CD4-positive, alpha-beta memory T cell (primary cell): ENCODE measurements around the gene EXOG. TPM values are rescaled to one million over a fixed set of nuclear protein-coding genes. Genes with fewer than 3 reads are reported as not detected.

ENCODE experiments used
- CTCF ChIA-PET: fragments of 350-600 bp; sonication (Branson Sonifier 250); formaldehyde crosslinking; loops from one replicate; lab custom pipeline; 2021; ENCODE audit warnings: inconsistent platforms; ENCODE audit not compliant: partially characterized antibody; lab: Charles Lee
- POLR2A ChIA-PET: fragments of 350-600 bp; sonication (Branson Sonifier 250); formaldehyde crosslinking; loops from one replicate; lab custom pipeline; 2021; ENCODE audit not compliant: partially characterized antibody; lab: Charles Lee
- DNase-seq, 5 donors: peaks; one replicate each; pipeline versions ENCODE4 v3.0.0 to v3.0.0-alpha.2; 2020 to 2022; ENCODE audit warnings: mixed read lengths in 1 of 5
- H3K27ac ChIP-seq: one replicate; pipeline ENCODE4 v1.7.0; 2013; ENCODE audit warnings: low read depth, low read length
- H3K27me3 ChIP-seq: 2 replicates; pipeline ENCODE4 v1.7.0; 2013; ENCODE audit warnings: mild to moderate bottlenecking, low read length, moderate library complexity; ENCODE audit not compliant: insufficient read depth
- H3K36me3 ChIP-seq: 2 replicates; pipeline ENCODE4 v1.7.0; 2013; ENCODE audit warnings: mild to moderate bottlenecking, low read length, moderate library complexity; ENCODE audit not compliant: insufficient read depth
- H3K4me1 ChIP-seq: 2 replicates; pipeline ENCODE4 v1.7.0; 2013; ENCODE audit warnings: mild to moderate bottlenecking, low read length, moderate library complexity; ENCODE audit not compliant: insufficient read depth
- H3K4me3 ChIP-seq, 2 donors: one replicate each; pipeline ENCODE4 v1.7.0; 2013; ENCODE audit warnings: low read length in 2 of 2, mild to moderate bottlenecking in 1 of 2
- H3K9me3 ChIP-seq, 2 donors: one replicate each; pipeline ENCODE4 v1.7.0; 2013; ENCODE audit warnings: low read length in 2 of 2, control low read depth in 1 of 2; ENCODE audit not compliant: control insufficient read depth in 1 of 2
- H3K27ac Mint-ChIP-seq, 7 donors: one replicate each; pipeline ENCODE4 v1.8.0; 2020 to 2021; ENCODE audit warnings: mixed read lengths in 7 of 7, mild to moderate bottlenecking in 6 of 7, inconsistent platforms in 3 of 7, moderate library complexity in 3 of 7
- H3K27me3 Mint-ChIP-seq, 2 donors: one replicate each; pipeline ENCODE4 v1.8.0; 2020 to 2021; ENCODE audit warnings: mixed read lengths in 2 of 2
- H3K36me3 Mint-ChIP-seq, 2 donors: one replicate each; pipeline ENCODE4 v1.8.0; 2020 to 2021; ENCODE audit warnings: mixed read lengths in 2 of 2, inconsistent platforms in 1 of 2, mild to moderate bottlenecking in 1 of 2
- H3K4me1 Mint-ChIP-seq, 4 donors: one replicate each; pipeline ENCODE4 v1.8.0; 2020 to 2021; ENCODE audit warnings: mixed read lengths in 4 of 4, mild to moderate bottlenecking in 1 of 4
- H3K4me3 Mint-ChIP-seq, 8 donors: one replicate each; pipeline ENCODE4 v1.8.0; 2020 to 2021; ENCODE audit warnings: mixed read lengths in 8 of 8, mild to moderate bottlenecking in 7 of 8, moderate library complexity in 6 of 8, inconsistent platforms in 3 of 8
- H3K9me3 Mint-ChIP-seq, 8 donors: one replicate each; pipeline ENCODE4 v1.8.0; 2020 to 2021; ENCODE audit warnings: mixed read lengths in 8 of 8, mild to moderate bottlenecking in 5 of 8, inconsistent platforms in 3 of 8, moderate library complexity in 1 of 8
- intact Hi-C: fragments of 100-400 bp; cut with micrococcal nuclease; formaldehyde crosslinking; loops from one replicate; pipeline ENCODE4 v1.15.1; 2023
- polyA plus RNA-seq, 2 donors: library from polyadenylated mRNA; unstranded; fragments of 300-500 nt; fragmentation: Illumina TruSeq; gene quantifications; one replicate each; pipeline ENCODE4 v1.2.3, GENCODE V29; 2021
- total RNA-seq, 2 experiments: library from RNA; stranded (reverse); gene quantifications; one replicate each; pipeline ENCODE4 v1.2.3, GENCODE V29; 2021

Gene EXOG
- total and polyA plus RNA-seq, 4 experiments from 2014 or later, result 2.6 to 33.3 (median 21.4) TPM

DNA sequence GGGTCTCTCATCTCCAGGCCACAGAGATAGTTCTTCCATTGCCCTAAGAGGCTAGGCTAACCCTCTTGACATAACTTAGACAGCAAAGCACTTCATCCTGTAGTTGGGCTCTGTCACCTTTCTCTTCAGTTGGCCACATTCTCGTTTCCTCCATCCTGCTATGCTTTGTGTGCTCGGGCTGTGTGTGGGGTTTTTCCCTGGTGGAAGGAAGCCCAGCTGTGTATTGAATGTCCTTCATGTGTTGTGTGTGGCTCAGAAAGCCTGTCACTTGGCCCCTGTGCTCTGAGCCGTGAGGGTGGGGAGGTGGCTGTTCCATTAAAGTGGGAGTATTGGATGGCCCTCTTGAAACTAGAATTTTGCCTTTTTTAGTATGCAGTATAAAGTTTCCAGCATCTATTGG lies 8.8 kb upstream of the EXOG start:
- no peak for DNase-seq
- Mint-ChIP-seq H3K9me3 (no peaks in the 10 kb centered on the region), H3K36me3 (peaks cover 17 to 18% of the 10 kb centered on the region in 2 donors), H3K4me3 (no peak overlapping the region), H3K4me1 (peaks cover 0 to 2% (median 0%) of the 10 kb centered on the region in 4 donors), H3K27me3 (no peaks in the 10 kb centered on the region), H3K27ac (peak overlapping the region in 1 of 7 donors; percentile 68)
- no peaks in the 10 kb centered on the region for H3K9me3 ChIP-seq
- H3K27me3 ChIP-seq, result no peaks in the 10 kb centered on the region
- intact Hi-C loops, result no loop called here
- CTCF ChIA-PET, result interaction anchor here (1.2 to 3.9 kb wide), 2 partner anchors 34 to 141 kb away, joined by 6 to 15 read pairs; partner anchors contain the start of gene XYLB
- peaks cover 8% of the 10 kb centered on the region for H3K36me3 ChIP-seq
- H3K4me1 ChIP-seq, result no peaks in the 10 kb centered on the region
- no peak overlapping the region for H3K27ac ChIP-seq
- no peak overlapping the region for H3K4me3 ChIP-seq
- POLR2A ChIA-PET, result no interaction called here

DNA sequence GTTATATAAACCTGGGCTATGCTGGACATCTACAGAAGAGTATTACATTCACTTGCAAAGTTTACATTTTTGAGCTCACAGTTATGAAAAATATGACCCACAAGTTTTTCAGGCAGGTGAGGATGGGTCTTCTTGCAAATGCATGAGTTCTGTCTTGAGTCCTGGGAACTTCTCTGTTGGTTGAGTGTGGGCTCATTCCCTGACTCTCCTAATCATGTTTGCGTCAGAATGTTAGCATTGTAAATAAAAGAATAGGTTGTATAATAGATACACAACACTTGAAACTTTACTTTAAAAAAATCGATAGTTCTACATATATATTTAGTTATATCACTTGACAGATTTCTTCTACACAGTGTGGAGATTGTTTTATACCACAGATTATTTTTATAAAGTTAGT lies 7.2 kb upstream of the EXOG start:
- Mint-ChIP-seq H3K27me3 (no peaks in the 10 kb centered on the region), H3K9me3 (no peaks in the 10 kb centered on the region), H3K36me3 (peaks cover 4 to 5% of the 10 kb centered on the region in 2 donors), H3K4me3 (no peak overlapping the region), H3K4me1 (peaks cover 0 to 2% (median 0%) of the 10 kb centered on the region in 4 donors), H3K27ac (no peak overlapping the region)
- Histone ChIP-seq H3K36me3 (no peaks in the 10 kb centered on the region), H3K4me3 (no peak overlapping the region), H3K4me1 (no peaks in the 10 kb centered on the region), H3K9me3 (no peaks in the 10 kb centered on the region), H3K27ac (no peak overlapping the region), H3K27me3 (no peaks in the 10 kb centered on the region)
- ChIA-PET POLR2A (no interaction called here), CTCF (interaction anchor here (0.9 to 3.9 kb wide), 3 partner anchors 32 to 167 kb away, joined by 3 to 15 read pairs (median 3); no protein-coding TSS in a partner anchor)
- DNase-seq, result no peak
- intact Hi-C loops, result no loop called here

DNA sequence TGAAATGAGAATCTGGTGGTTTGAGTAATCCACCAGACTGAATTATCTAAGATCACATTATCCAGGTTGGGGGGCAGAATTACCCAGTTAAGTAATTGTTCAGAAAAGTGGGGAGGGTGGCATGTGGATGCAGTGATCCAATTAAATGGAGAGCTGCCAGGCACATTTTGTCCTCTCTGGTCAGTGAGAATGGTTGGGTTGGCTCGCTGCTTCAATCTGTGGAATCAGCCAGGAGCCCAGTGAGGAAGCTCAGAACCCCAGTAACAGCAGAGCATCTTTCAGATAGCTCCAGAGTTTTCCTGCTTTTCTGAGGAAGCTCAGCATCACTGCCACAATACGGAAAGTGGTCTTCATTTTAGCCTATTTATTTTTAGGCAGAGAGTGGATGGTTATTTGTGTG lies 6.4 kb upstream of the EXOG start:
- Histone ChIP-seq H3K27ac (no peak overlapping the region), H3K4me1 (no peaks in the 10 kb centered on the region), H3K9me3 (no peaks in the 10 kb centered on the region), H3K36me3 (no peaks in the 10 kb centered on the region), H3K27me3 (no peaks in the 10 kb centered on the region), H3K4me3 (no peak overlapping the region)
- CTCF ChIA-PET, result interaction anchor here (0.9 to 3.9 kb wide), 6 partner anchors 10 to 166 kb away, joined by 3 to 15 read pairs (median 3); no protein-coding TSS in a partner anchor
- no peaks in the 10 kb centered on the region for H3K9me3 Mint-ChIP-seq
- H3K36me3 Mint-ChIP-seq, result peaks cover 3 to 5% of the 10 kb centered on the region in 2 donors
- peaks cover 0 to 2% (median 0%) of the 10 kb centered on the region in 4 donors for H3K4me1 Mint-ChIP-seq
- no peak for DNase-seq
- no peaks in the 10 kb centered on the region for H3K27me3 Mint-ChIP-seq
- peak overlapping the region in 2 of 7 donors; percentile 1 to 69 for H3K27ac Mint-ChIP-seq
- intact Hi-C loops, result loop anchor here (10.0 kb wide), 2 partner anchors 355 to 895 kb away; partner anchors contain the start of gene SLC25A38
- POLR2A ChIA-PET, result interaction anchor here (0.9 kb wide), 1 partner anchor 325 kb away, joined by 4 read pairs; no protein-coding TSS in a partner anchor
- H3K4me3 Mint-ChIP-seq, result no peak overlapping the region

DNA sequence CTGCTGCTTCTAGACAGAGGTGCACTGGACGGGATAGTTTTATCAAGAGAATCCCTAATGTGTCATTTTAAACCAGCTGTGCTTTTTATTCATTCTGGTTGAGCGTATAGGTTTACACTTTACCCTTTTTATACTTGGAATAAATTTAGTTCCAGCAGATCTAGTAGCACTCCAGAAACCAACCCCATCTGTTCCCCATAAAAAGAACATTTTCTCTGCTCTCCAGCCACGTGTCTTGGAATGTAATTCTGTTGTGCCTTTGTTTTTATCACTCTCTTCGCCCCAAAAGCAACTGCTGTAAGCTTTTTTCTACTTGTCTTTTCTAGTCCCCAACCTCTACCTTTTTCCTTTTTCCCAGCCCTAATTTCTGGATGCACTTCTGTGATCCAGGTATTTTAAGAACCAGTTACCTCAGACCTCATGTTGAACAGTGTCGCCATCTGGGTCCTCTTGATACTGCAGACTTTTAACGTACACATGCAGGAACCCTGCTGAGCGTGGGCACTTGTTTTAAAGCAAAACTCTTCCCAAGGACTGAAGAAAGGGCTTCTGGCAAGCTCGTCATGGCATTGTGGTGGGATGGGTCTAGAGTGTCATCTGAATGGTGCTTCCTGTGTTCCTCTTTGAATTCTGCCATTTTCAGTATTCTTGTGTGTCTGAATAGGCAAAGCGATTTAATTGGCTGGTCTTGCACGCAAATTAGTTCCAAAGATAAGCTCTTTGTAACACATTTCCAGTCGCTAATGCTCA lies 5.7 kb upstream of the EXOG start:
- H3K27ac Mint-ChIP-seq, result peak overlapping the region in 2 of 7 donors; percentile 2 to 17
- POLR2A ChIA-PET, result interaction anchor here (0.9 kb wide), 1 partner anchor 326 kb away, joined by 4 read pairs; no protein-coding TSS in a partner anchor
- Histone ChIP-seq H3K27me3 (no peaks in the 10 kb centered on the region), H3K27ac (no peak overlapping the region), H3K4me3 (no peak overlapping the region), H3K36me3 (no peaks in the 10 kb centered on the region), H3K4me1 (no peaks in the 10 kb centered on the region), H3K9me3 (no peaks in the 10 kb centered on the region)
- peaks cover 0 to 3% of the 10 kb centered on the region in 2 donors for H3K36me3 Mint-ChIP-seq
- DNase-seq, result no peak
- CTCF ChIA-PET, result interaction anchor here (1.0 to 3.9 kb wide), 5 partner anchors 10 to 162 kb away, joined by 3 to 15 read pairs (median 3); no protein-coding TSS in a partner anchor
- intact Hi-C loops, result loop anchor here (10.0 kb wide), 2 partner anchors 354 to 894 kb away; partner anchors contain the start of gene SLC25A38
- H3K4me3 Mint-ChIP-seq, result no peak overlapping the region
- no peaks in the 10 kb centered on the region for H3K9me3 Mint-ChIP-seq
- no peaks in the 10 kb centered on the region for H3K4me1 Mint-ChIP-seq
- no peaks in the 10 kb centered on the region for H3K27me3 Mint-ChIP-seq

DNA sequence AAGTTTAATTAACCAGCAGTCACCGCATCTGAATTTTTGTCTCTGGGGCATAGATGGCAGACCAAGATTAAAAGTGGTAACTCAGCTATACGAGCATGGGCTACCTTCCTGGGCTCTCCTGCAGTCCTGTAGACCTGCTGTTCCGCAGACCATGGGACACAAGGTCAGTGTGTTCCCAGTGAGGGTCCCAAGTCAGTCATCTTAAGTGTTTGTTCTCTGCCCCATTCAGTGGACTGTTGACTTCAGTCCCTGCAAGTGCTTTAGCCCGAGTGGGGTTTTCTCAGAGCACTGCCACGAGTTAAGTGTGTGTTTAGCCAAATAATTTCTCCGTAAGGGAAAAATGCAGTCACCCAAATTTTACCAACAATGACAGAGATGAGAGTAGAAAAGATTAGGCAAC lies 4.9 kb upstream of the EXOG start:
- H3K27me3 ChIP-seq, result no peaks in the 10 kb centered on the region
- ChIA-PET CTCF (interaction anchor here (1.0 to 3.9 kb wide), 5 partner anchors 11 to 145 kb away, joined by 3 to 25 read pairs (median 7); no protein-coding TSS in a partner anchor), POLR2A (no interaction called here)
- H3K27ac ChIP-seq, result no peak overlapping the region
- H3K9me3 ChIP-seq, result no peaks in the 10 kb centered on the region
- Mint-ChIP-seq H3K9me3 (no peaks in the 10 kb centered on the region), H3K27ac (no peak overlapping the region), H3K4me3 (no peak overlapping the region), H3K36me3 (peaks cover 0 to 2% of the 10 kb centered on the region in 2 donors), H3K4me1 (peaks cover 0 to 4% (median 0%) of the 10 kb centered on the region in 4 donors), H3K27me3 (no peaks in the 10 kb centered on the region)
- no peaks in the 10 kb centered on the region for H3K36me3 ChIP-seq
- no peak for DNase-seq
- intact Hi-C loops, result loop anchor here (10.0 kb wide), 2 partner anchors 354 to 894 kb away; partner anchors contain the start of gene SLC25A38
- no peak overlapping the region for H3K4me3 ChIP-seq
- peaks cover 6% of the 10 kb centered on the region for H3K4me1 ChIP-seq

DNA sequence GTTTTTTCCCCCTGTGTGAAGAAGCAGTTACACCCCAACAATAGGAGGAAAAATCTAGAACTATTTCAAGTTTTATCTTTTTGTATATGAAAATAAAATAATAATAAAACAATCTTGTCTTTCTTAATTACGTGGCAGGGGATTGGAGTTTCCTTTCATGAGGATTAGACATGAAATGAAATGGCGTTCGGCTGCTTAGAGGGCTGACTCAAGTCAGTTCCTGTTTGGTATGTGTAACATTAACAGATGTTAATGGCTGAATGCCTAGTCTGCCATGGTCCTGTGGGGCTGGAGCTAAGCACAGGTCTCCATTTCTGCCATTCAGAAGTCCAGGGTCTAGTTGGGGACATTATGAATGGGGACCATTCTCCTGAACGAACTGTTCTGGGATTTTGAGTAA lies 3.1 kb upstream of the EXOG start:
- Histone ChIP-seq H3K27ac (no peak overlapping the region), H3K4me1 (peaks cover 15% of the 10 kb centered on the region), H3K36me3 (no peaks in the 10 kb centered on the region), H3K27me3 (no peaks in the 10 kb centered on the region), H3K4me3 (no peak overlapping the region), H3K9me3 (no peaks in the 10 kb centered on the region)
- Mint-ChIP-seq H3K4me3 (no peak overlapping the region), H3K36me3 (peaks cover 0 to 2% of the 10 kb centered on the region in 2 donors), H3K27ac (no peak overlapping the region), H3K9me3 (no peaks in the 10 kb centered on the region), H3K27me3 (no peaks in the 10 kb centered on the region), H3K4me1 (peaks cover 3 to 21% (median 7%) of the 10 kb centered on the region in 4 donors)
- ChIA-PET POLR2A (no interaction called here), CTCF (interaction anchor here (0.9 to 9.8 kb wide), 8 partner anchors 7 to 795 kb away, joined by 3 to 155 read pairs (median 6); partner anchors contain the start of gene XYLB)
- no peak for DNase-seq
- intact Hi-C loops, result loop anchor here (10.0 kb wide), 2 partner anchors 352 to 892 kb away; partner anchors contain the start of gene SLC25A38
